PFSK-1 (cell line): Measurements from ENCODE around the gene CD27.

ENCODE experiments used
- FOXP2 ChIP-seq: optimal IDR thresholded peaks from 2 replicates; pipeline ENCODE3; 2011; ENCODE audit warnings: borderline replicate concordance, control low read depth, inconsistent platforms; ENCODE audit not compliant: insufficient read depth; ENCODE audit errors: extremely low read length, extremely low read depth
- POLR2AphosphoS5 ChIP-seq: IDR thresholded peaks from 2 replicates; pipeline ENCODE4 v1.6.1; 2012; ENCODE audit warnings: low read depth, mild to moderate bottlenecking, control low read depth, low read length, moderate library complexity
- REST ChIP-seq, 2 experiments: IDR thresholded peaks; 2 replicates each; pipeline versions ENCODE4 v1.6.1 to v1.8.0; 2011 to 2012; ENCODE audit warnings: low read depth in 2 of 2, low read length in 2 of 2, control low read depth in 1 of 2, inconsistent platforms in 1 of 2, mild to moderate bottlenecking in 1 of 2, moderate library complexity in 1 of 2; ENCODE audit not compliant: insufficient read depth in 1 of 2
- SIN3A ChIP-seq: IDR thresholded peaks from 2 replicates; pipeline ENCODE4 v1.6.1; 2012; ENCODE audit warnings: mild to moderate bottlenecking, low read length, moderate library complexity, borderline replicate concordance; ENCODE audit not compliant: insufficient read depth
- TAF1 ChIP-seq: IDR thresholded peaks from 2 replicates; pipeline ENCODE4 v1.6.1; 2012; ENCODE audit warnings: low read length, control low read depth, borderline replicate concordance; ENCODE audit not compliant: insufficient read depth

- no peak for TF ChIP-seq POLR2AphosphoS5
- peak; percentile 15; the same call in 1 of the 2 replicates for TF ChIP-seq TAF1
- no peak for TF ChIP-seq REST (IDR thresholded peaks at IDR 0.05; ENCODE audit: insufficient read depth in 1 of 2, low read depth in 2 of 2, low read length in 2 of 2)
- no peak for TF ChIP-seq SIN3A
- no peak for TF ChIP-seq FOXP2
Measured at GRCh38 chr12:6423267-6424007, 21.3 kb upstream of the CD27 start.
